Small intestine (tissue), 7 donors: ENCODE measurements around the gene RRM2. TPM values are rescaled to one million over a fixed set of nuclear protein-coding genes. Genes with fewer than 3 reads are reported as not detected.
"Not testable (repeated sequence)": the region's sequence is repeated elsewhere in the genome, so short reads cannot be mapped to it uniquely, and the experiment has no call there.

Source experiments
- DNase-seq, 2 donors: peaks; one replicate each; pipeline versions ENCODE4 v3.0.0 to v3.0.0-alpha.2; 2013
- FAIRE-seq: peaks from 2 replicates; lab custom pipeline; 2012; peaks lifted over from hg19 to GRCh38; lab: Jason Lieb, UNC
- H3K27ac ChIP-seq, 3 donors: one replicate each; pipeline ENCODE4 v1.5.1; 2013; ENCODE audit warnings: low read length in 2 of 3, mild to moderate bottlenecking in 2 of 3, control low read depth in 1 of 3, inconsistent platforms in 1 of 3, low read depth in 1 of 3, moderate library complexity in 1 of 3
- H3K27me3 ChIP-seq, 3 donors: one replicate each; pipeline ENCODE4 v1.6.1; 2013; ENCODE audit warnings: low read length in 3 of 3, inconsistent platforms in 1 of 3; ENCODE audit not compliant: control insufficient read depth in 3 of 3, insufficient read depth in 3 of 3
- H3K36me3 ChIP-seq, 3 donors: one replicate each; pipeline ENCODE4 v1.6.1; 2013; ENCODE audit warnings: low read length in 3 of 3, inconsistent platforms in 1 of 3, low read depth in 1 of 3, mild to moderate bottlenecking in 1 of 3, moderate library complexity in 1 of 3; ENCODE audit not compliant: control insufficient read depth in 3 of 3, insufficient read depth in 2 of 3
- H3K4me1 ChIP-seq, 3 donors: one replicate each; pipeline ENCODE4 v1.6.1; 2013; ENCODE audit warnings: low read length in 2 of 3, inconsistent platforms in 1 of 3, low read depth in 1 of 3, mild to moderate bottlenecking in 1 of 3, moderate library complexity in 1 of 3; ENCODE audit not compliant: control insufficient read depth in 3 of 3, insufficient read depth in 2 of 3
- H3K4me3 ChIP-seq, 3 donors: one replicate each; pipeline ENCODE4 v1.5.1; 2013; ENCODE audit warnings: low read length in 3 of 3, control low read depth in 1 of 3, inconsistent platforms in 1 of 3, low read depth in 1 of 3, mild to moderate bottlenecking in 1 of 3, moderate library complexity in 1 of 3
- H3K9me3 ChIP-seq, 2 donors: one replicate each; pipeline ENCODE4 v1.6.1; 2013; ENCODE audit warnings: low read depth in 1 of 2, low read length in 1 of 2; ENCODE audit not compliant: control insufficient read depth in 2 of 2, insufficient read depth in 1 of 2
- WGBS, 3 donors: extraction: QIAGEN DNeasy Blood & Tissue Kit; methylation state at CpG; one replicate each; pipeline ENCODE4 v1.1.7; 2013; 5-methylcytosine and 5-hydroxymethylcytosine counted together
- polyA plus RNA-seq, 4 donors: library from polyadenylated mRNA; stranded (reverse) in 3 of 4; unstranded in 1 of 4; fragments of 200-250 nt in 3 of 4; fragments of 120-200 nt in 1 of 4; gene quantifications; one replicate each; pipeline versions ENCODE4 v1.2.1 to v1.2.3, GENCODE V29; 2013
- donor health status: healthy with polysubstance abuse.
- donor health status: control.
- donor health status: control.
- donor health status: Bipolar disorder and iron deficiency.
- donor health status: healthy.

Gene RRM2
- polyA plus RNA-seq, 4 donors: 5.4 to 62.9 (median 19.9) TPM

- no peak overlapping the region for H3K27ac ChIP-seq
- FAIRE-seq (no peak), DNase-seq (no peak)
- 84 to 95% (median 90%) methylated on average over 14 of the region's 14 CpGs for WGBS, 3 donors
- H3K36me3 ChIP-seq: peaks cover 0 to 25% (median 0%) of the 10 kb centered on the region in 3 donors
- peaks cover 0 to 27% (median 0%) of the 10 kb centered on the region in 3 donors for H3K4me1 ChIP-seq
- no peaks in the 10 kb centered on the region for H3K9me3 ChIP-seq
- H3K4me3 ChIP-seq: no peak overlapping the region
- H3K27me3 ChIP-seq: no peaks in the 10 kb centered on the region
These were observed 23.9 kb downstream of the RRM2 start for GRCh38 chr2:10146366-10147005.

DNA sequence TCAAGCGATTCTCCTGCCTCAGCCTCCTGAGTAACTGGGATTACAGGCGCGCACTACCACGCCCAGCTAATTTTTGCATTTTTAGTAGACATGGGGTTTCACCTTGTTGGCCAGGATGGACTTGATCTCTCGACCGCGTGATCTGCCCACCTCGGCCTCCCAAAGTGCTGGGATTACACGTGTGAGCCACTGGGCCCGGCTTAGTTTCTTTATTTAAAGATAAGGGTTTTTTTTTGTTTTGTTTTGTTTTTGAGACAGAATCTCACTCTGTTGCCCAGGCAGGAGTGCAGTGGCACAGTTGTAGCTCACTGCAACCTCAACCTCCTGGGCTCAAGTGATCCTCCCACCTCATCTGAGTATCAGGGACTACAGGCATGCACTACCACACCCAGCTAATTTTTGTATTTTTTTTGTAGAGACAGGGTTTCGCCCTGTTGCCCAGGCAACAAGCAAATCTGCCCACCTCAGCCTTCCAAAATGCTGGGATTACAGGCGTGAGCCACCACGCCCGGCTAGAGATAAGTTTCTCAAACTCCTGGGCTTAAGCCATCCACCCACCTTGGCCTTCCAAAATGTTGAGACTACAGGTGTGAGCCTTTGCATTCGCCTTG is 24.6 kb downstream of the RRM2 start:
- H3K9me3 ChIP-seq, DNase-seq: not testable (repeated sequence)

GRCh38 chr2:10148268-10148667 is 25.7 kb downstream of the RRM2 start:
- DNase-seq (no peak), FAIRE-seq (no peak)
- Histone ChIP-seq H3K27ac (no peak overlapping the region), H3K4me1 (peaks cover 0 to 15% (median 0%) of the 10 kb centered on the region in 3 donors), H3K36me3 (peaks cover 0 to 18% (median 0%) of the 10 kb centered on the region in 3 donors), H3K4me3 (no peak overlapping the region), H3K9me3 (no peaks in the 10 kb centered on the region), H3K27me3 (no peaks in the 10 kb centered on the region)

More for the DNA sequence above, 24.6 kb downstream of the RRM2 start:
- not testable (repeated sequence) for H3K4me3 ChIP-seq, FAIRE-seq, H3K27me3 ChIP-seq, H3K27ac ChIP-seq
- Histone ChIP-seq H3K36me3 (peaks cover 0 to 20% (median 0%) of the 10 kb centered on the region in 3 donors), H3K4me1 (peaks cover 0 to 25% (median 0%) of the 10 kb centered on the region in 3 donors)
- 85 to 92% (median 91%) methylated on average over 15 of the region's 15 CpGs for WGBS, 3 donors

DNA sequence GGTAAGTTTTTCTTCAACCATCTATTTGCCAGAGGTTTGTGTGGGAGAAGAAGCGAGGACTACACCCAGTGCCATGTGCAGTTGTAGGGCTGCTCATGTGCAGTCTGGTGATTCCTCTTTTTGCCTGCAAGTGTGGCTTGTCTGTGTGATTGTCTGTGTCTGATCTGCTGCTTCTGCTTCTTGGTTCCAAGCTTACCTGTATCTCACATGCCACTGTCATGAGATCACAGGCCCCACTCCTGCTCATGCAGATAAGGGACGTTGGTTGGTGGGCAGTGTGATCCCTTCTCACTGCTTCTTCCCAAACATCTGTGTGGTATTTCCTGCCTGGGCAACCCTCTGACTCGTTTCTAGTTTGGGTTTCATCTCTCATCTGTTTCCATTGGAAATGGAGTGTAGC is 27.1 kb downstream of the RRM2 start:
- no peak for DNase-seq
- H3K4me3 ChIP-seq: no peak overlapping the region
- peaks cover 0 to 9% (median 0%) of the 10 kb centered on the region in 3 donors for H3K4me1 ChIP-seq
- WGBS, 3 donors: 55 to 67% (median 61%) methylated on average over 3 of the region's 3 CpGs
- H3K27ac ChIP-seq: no peak overlapping the region
- H3K36me3 ChIP-seq: peaks cover 0 to 15% (median 0%) of the 10 kb centered on the region in 3 donors
- H3K9me3 ChIP-seq: no peaks in the 10 kb centered on the region
- no peaks in the 10 kb centered on the region for H3K27me3 ChIP-seq
- no peak for FAIRE-seq

- DNase-seq: peak in 1 of 2 donors; percentile 66
- Histone ChIP-seq H3K4me3 (no peak overlapping the region), H3K9me3 (no peaks in the 10 kb centered on the region), H3K27ac (no peak overlapping the region), H3K36me3 (peaks cover 0 to 15% (median 0%) of the 10 kb centered on the region in 3 donors), H3K27me3 (no peaks in the 10 kb centered on the region), H3K4me1 (peaks cover 0 to under 1% (median 0%) of the 10 kb centered on the region in 3 donors)
- WGBS, 3 donors: 36 to 63% (median 45%) methylated on average over 5 of the region's 5 CpGs
- FAIRE-seq: no peak
These were observed 27.9 kb downstream of the RRM2 start for GRCh38 chr2:10150436-10150835.

GRCh38 chr2:10151462-10151861 is 28.9 kb downstream of the RRM2 start:
- Histone ChIP-seq H3K27me3 (no peaks in the 10 kb centered on the region), H3K4me3 (no peak overlapping the region), H3K27ac (no peak overlapping the region), H3K4me1 (no peaks in the 10 kb centered on the region), H3K9me3 (no peaks in the 10 kb centered on the region), H3K36me3 (peaks cover 0 to 17% (median 0%) of the 10 kb centered on the region in 3 donors)
- WGBS, 3 donors: 94 to 98% (median 97%) methylated on average over 5 of the region's 5 CpGs
- FAIRE-seq (no peak), DNase-seq (no peak)

- H3K27ac ChIP-seq: no peak overlapping the region
- no peak overlapping the region for H3K4me3 ChIP-seq
- H3K4me1 ChIP-seq: peaks cover 0 to 35% (median 2%) of the 10 kb centered on the region in 3 donors
- FAIRE-seq (no peak), DNase-seq (no peak)
- peaks cover 0 to 12% (median 0%) of the 10 kb centered on the region in 3 donors for H3K36me3 ChIP-seq
- H3K27me3 ChIP-seq: no peaks in the 10 kb centered on the region
- 86 to 94% (median 91%) methylated on average over 4 of the region's 4 CpGs for WGBS, 3 donors
- no peaks in the 10 kb centered on the region for H3K9me3 ChIP-seq
These were observed 34.8 kb downstream of the RRM2 start for GRCh38 chr2:10157293-10157692.

- H3K36me3 ChIP-seq: peaks cover 0 to 12% (median 0%) of the 10 kb centered on the region in 3 donors
- DNase-seq (no peak), FAIRE-seq (no peak)
- H3K27me3 ChIP-seq: no peaks in the 10 kb centered on the region
- H3K27ac ChIP-seq: no peak overlapping the region
- no peaks in the 10 kb centered on the region for H3K9me3 ChIP-seq
- H3K4me3 ChIP-seq: no peak overlapping the region
- H3K4me1 ChIP-seq: peaks cover 0 to 47% (median 2%) of the 10 kb centered on the region in 3 donors
- 89 to 93% (median 90%) methylated on average over 11 of the region's 11 CpGs for WGBS, 3 donors
These were observed 36.1 kb downstream of the RRM2 start for GRCh38 chr2:10158681-10159080.
